ENCODE data around the gene DDX52.
A peak's percentile ranks its signal among the peaks of the same experiment; 100 is the strongest.

The DDX52 gene

DNA sequence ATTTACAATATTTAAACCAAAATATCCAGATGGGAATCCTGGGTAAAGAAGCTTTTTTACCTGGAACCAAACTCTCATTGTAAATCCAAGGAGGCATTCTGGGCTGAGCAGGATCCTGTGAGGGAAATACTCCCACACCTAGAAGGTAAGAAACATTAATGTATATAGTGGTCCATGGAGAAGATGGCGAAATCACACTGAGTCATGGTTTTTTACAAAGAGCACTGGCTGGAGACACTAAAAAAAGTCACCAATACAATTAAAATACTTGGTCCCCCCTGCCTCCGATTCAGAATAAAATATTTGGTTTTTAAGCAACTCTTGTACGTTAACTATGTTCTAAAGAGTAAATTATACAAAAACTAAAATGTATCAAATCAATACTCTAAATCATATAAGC is 67.0 kb downstream of the DDX52 start:
- DNase-seq (ENCODE audit: low spot score): no peak

DNA sequence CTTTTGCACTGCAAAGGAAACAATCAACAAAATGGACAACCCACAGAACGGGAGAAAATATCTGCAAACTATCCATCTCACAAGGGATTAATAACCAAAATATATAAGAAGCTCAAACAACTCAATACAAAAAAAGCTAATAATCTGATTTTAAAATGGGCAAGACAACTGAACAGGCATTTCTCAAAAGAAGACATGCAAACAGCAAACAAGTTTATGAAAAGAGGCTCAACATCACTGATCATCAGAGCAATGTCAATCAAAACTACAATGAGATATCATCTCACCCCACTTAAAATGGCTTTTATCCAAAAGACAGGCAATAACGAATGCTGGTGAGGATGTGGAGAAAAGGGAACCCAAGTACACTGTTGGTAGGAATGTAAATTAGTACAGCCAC is 68.8 kb downstream of the DDX52 start:
- DNase-seq (ENCODE audit: low spot score): no peak

DNA sequence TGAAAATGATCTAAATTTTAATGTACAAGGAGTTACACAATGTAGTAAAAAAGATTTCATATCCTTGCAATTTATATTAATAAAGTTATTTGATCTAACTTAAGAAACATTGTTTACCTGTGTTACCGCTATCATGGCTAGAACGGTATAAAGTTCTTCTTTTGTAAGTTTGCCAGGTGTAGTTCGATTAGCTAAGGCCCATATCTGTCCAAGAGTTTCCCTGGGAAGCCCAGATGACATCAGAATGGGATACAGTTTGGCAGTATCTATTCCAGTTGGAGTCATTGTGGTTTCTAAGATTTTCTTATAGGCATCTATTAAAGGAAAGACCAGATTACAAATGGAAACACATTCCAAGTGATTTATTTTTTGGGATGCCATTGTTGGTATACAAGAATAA is 71.6 kb downstream of the DDX52 start:
- DNase-seq (ENCODE audit: low spot score): no peak

DNA sequence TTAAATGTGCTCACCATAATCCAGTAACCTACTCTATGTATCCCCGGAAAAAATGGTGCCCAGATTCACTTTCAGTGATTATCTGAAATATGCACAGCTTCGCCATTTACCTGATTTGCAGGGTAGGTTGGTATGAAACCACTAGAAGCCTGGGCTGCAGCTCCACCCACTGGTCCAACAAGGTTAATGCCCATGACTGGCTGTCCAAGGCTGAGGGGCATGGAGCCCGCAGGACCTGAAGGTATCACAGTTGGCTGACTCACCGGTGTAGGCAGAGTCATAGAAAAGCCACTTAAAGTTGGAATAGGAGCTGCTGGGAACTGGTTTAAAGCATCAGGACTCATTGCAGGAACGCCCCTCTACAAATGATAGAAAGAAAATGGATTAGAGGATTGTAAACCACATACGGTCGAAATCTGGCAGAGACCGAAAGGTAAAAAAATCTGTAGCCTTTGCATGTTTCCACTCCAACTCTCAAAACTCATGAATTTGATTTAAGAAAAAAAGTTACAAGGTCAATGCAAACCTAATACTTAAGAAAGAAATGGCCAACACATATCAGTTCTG is 72.6 kb downstream of the DDX52 start:
- peak; percentile 18 for DNase-seq (ENCODE audit: low spot score)

DNA sequence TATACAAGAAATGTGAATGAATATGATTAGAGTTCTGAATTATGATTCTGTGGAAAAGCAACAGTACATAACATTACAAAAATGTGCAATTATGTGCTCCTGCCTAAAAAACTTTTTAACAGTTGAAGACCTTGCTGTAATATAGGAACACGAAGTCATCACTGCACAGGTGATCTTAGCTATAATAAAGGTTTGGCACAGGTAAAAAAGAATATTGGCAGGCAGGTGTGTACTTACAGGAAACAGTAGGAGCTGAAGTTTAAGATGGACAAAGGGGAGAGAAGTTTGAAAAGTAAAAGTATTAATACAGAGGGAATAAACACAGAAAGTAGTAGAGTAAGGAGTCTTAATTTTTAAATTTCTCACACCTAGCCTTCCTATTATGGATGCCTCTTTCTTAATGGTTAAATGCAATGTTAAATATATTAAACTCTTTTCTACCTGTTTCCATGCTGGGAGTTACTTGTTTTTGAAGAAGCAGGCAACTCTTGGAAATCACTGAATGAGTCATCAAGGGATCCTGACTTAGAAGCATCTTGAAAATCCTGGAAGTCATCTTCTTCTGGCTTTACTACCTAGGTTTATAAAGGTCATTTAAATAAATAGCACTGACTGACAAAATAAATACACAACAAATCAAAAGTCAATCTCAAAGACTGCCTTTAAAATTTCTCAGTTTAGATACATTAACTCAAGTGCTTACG is 74.7 kb downstream of the DDX52 start:
- DNase-seq (ENCODE audit: low spot score): no peak

DNA sequence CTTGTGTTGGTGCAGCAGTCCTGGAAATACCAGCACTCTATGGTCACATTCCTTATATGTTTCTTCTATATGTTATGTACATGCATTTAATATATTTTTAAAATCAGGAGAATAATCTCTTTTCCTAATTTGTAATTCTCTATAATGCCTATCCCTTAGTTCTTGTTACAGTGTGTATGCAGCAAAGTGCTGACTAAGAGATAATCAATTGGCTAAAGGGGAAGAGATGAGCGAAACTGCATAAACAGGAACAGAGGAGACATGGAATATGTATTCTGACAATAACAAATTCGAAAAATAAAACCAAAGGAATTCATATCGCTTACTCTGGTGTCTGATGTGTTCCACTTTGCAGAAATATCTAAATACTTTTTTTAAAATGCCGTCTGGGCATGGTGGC is 75.7 kb downstream of the DDX52 start:
- no peak for DNase-seq (ENCODE audit: low spot score)

DNA sequence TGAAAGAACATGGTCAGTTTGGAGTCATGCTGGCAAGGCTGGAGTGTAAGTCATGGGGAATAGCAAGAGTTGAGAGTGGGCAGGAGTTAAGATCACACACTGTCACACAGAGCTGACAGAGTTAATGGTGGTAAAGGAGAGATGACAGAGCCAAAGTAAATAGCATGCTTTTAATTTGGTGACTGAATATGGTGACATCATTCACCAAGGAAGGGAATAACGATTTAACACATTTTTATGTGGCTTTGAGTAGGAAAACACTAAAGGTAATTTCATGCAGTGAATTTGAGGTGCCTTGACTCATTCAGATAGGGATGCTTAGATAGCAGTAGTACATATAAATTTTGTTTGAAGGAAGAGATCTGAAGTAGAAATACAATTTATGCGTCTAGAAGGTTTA is 76.1 kb downstream of the DDX52 start:
- no peak for DNase-seq (ENCODE audit: low spot score)

DNA sequence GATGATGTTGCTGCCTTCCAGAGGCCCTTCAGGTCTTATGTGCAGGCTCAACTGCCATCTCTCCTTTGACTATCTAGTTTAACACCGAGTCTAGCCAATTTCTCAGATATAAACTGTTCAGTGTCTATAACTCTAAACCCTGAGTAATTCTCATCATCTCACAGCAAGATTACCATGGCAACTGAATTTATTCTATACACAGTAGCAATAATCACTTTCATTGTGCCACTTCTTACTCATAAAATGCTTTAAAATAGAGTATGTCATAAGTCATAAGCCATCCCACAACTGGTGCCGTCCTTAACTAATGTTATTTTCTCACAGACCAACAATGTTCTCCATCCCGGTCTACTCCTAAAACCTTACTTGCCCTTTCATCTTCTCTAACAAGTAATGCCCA is 79.0 kb downstream of the DDX52 start:
- DNase-seq (ENCODE audit: low spot score): no peak

DNA sequence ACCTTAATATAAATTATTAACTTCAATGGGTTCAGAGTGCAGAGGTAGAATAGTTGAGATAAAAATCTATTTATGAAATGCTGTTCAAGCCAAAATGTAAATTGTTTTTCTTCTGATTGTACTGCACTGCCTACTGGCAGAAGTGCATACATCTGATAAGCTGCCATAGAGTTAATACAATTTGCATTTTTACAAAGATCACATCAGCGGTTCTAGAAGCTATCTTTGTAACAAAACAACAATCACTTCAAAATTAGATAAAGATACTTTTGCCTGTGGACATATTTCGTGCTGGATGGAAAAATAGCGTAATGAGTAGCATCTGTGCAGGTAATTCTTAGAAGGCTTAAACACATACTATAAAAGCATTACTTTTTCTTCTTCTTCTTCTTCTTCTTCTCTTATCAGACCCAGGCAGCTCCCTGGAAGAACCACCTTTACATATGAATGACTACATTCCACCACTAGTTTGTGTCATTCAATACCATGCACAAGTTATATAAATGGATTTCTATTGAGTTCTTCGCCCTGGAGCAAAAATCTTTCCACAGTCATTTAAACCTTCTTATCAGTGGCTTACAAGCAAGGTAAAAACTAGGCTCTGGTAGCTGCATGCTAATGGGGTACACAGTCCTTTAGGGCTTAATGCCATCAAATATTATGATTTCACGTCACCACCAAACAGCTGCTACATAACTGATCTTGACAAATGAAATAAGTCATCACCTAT is 81.1 kb downstream of the DDX52 start:
- DNase-seq (ENCODE audit: low spot score): no peak

Measured in germinal center (tissue), 1 donor.